ENCODE results near the gene AKAP13.

Gene AKAP13

DNA sequence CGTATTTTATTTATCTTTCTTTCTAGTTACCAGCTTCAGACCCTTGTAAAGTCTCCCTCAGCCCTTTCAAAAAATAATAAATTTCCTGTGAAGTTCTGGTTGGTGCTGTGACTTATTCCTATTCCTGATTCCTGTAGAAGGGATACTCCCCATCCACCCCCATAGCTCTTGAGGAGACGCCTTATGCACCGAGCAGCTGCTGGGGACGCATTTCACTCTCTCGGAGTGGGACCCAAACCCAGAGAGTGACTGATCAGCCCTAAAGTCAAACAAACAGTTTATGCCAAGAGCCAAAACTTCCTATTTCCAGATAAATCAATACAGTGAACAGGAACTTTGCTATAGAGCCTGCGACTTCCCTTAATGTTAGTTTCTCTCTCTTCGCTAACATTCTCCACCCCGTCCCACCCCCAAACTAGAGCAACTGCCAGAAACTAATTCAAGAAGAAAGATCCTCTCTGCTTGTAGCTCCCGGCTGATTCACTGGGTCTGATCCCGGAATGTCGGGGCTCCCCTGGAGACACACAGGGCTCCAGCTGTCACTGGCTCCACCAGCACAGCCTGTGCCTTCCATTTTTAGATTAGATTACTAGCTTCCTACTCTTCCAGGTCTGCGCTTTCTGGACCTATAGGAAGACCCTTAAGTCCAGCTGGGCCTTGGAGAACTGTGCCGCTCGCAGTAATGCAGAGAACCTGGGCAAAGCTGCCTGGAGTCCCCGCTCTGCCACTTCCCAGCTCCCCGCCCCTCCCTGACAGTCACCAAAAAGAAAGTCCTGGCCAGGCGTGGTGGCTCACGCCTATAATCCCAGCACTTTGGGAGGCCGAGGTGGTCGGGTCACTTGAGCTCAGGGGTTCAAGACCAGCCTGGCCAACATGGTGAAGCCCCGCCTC lies 369.1 kb downstream of the AKAP13 start:
- DNase-seq: no peak

DNA sequence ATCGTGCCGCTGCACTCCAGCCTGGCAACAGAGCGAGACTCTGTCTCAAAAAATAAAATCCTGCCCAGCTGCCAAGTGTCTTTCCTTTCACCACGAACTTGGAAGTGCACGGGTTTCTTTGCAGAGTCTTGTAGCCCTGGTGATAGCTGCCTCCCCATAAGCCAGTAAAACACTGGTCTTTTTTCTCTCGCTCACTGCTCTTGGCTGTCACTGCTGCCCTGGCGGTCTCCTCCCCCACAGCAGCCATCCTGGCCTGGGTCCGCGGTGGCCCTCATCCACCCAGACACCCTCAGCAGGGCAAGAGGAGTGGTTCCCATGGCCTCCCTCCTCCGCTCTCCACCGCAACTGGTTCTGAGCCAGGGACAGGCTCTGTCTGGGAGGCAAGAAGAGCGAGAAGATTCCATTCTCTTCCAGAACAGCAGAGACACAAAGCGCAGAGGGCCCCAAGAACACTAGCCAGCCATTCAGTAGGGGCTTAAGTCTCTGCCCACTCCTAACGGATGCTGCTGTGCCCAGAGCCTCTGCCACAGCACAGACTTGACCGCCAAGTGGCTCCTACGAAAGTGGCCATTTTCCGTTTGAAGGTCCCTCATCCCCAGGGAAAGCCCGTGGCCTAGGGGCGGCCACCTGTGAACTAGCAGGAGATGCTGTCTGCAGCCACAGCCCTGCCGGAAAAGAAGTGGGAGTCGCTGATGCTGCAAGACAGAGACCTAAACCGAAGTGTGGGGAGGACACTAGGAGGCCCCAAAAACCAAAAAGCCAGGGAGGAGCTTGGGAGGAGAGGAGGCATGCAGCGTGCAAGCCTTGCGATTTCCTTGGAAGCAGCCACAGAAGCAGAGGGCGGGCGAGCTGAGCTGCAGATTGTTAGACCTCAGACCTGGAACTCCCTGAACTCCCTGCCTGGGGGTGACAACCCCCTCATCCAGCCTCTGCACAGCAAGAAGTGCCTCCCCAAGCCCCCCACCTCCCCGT lies 370.2 kb downstream of the AKAP13 start:
- DNase-seq: no peak

DNA sequence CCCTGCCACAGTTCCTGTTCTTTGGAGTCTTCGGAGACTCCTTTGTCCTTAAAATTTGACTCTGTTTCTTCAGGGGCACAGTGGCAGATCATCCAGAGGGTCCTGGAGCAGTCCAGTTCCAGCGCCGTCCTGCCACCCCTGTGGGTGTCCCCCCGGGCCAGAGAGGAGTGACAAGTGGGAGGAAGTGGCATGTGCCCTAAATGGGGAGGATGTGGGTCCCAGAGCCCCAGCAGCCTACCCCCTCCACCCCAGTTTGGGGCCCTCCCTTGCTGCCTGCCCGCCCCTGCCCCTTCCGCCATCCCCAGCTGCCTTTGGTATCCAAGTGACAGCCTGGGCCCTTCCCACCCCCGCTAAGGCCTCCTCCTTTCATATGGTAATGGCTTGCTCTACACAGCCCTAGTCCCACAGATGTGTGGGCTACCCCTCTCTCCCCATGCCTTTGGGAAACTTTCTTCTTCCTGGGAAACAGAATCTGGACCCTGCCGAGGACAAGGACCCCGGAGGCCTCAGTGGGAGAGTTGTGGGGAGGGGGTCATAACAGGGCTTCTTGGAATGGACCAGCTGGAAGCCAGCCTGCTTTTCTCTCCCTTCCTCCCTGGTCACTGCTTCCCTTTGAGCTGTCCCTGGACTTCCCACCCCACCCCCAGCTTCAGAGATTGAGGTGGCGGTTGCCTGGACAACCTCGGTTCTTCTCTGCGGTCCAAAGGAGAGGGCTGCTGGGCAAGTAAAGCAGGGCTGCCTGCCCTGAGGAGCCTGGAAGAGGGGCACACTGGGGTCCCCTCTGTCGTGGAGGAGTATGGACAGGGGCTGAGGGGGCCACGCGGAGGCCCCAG lies 371.1 kb downstream of the AKAP13 start:
- DNase-seq: no peak

DNA sequence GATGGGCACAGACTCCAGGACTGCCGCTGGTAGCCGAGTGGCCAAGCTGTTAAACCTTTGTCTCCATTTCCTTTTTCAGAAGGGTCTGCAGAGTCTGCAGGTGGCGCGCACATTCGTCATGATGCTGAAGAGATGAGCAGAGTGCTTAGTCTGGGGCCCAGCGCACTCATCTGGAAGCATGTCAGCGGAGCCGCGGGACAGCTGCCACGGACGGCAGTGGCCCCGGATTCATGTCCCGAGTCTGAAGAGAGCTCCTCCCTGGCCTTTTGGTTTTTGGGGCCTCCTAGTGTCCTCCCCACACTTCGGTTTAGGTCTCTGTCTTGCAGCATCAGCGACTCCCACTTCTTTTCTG lies 371.7 kb downstream of the AKAP13 start:
- no peak for DNase-seq

DNA sequence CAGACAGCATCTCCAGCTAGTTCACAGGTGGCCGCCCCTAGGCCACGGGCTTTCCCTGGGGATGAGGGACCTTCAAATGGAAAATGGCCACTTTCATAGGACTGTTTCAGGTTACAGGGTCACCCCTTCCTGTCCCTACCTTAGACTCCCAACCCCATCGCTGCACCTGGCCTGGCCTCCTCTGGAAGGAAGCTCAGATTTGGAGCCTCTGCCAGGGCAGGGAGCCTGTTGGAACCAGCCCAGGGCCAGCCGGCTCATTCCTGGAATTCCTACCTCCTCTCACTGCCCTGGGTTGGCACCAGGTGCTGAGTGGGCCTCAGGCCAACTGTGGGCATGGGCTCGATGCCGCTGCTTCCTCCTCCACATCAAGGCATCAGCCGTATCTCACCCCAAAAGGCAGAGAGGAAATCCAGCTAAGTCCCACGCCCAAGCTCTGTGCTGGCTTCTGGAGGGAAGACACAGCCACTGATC lies 372.1 kb downstream of the AKAP13 start:
- no peak for DNase-seq

DNA sequence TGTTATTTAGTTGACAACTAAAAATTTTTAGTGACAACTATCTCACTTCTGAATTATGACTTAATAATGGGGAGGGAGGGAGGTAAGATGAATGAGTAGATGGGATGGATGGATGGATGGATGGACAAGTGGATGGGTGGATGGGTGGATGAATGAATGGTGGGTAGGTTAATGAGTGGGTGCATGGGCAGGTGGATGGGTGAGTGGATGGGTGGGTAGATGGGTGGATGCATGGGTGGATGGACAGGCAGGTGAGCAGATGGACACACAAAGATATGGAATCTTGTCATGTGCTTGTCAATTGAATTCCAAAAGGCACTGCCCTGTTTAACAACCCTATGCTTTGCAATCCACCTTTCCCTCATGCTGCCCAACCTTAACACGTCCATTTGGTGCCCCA lies 372.9 kb downstream of the AKAP13 start:
- DNase-seq: no peak

DNA sequence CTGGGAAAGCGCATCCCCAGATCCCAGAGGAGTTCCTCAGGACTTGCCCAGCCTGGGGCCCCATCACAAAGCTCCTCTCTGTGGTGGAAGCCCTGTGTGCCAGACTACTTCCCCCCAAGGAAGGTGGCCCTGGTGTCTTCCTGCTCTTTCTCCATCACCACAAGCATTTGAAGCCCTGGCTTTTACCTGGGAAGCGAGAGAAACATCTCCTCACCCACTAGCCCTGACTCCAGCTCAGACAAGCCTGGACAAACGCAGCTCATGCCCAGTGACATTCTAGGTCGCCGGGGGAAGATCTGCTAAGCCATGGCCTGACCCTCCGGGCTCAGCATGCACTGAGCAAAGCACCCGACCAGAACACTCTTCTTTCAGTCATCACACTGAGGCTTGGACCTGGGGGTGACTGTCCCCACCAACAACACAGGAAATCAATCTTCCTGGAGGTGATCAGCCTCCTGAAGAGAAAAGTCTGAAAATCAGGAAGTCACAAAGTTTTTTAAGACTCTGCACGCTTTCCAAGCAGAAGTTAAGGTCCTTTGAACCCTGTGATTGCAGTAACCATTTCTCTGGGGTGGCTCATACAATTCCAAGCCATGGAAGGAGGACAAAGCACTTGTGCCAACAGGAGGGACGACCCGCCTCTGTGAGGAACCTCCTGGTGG lies 373.5 kb downstream of the AKAP13 start:
- DNase-seq: no peak

DNA sequence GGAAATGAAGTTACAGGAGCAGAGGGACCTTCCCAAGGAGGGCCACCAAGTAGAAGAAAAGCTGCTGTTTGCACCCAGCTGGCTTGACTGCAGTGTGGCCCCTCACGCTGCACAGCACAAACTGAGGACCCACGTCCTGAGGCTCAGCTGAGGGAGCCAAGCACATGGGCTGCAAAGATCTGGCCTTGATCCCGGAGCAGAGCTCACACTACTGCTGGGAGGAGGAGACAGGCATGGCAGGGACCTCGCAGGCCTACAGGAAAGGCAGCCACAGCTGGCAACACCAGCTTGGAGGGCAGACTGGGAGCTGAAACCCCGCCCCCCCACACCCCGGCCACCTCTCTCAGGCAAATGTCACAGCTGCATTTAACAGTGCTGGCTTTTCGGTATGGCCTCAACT lies 374.6 kb downstream of the AKAP13 start:
- no peak for DNase-seq

DNA sequence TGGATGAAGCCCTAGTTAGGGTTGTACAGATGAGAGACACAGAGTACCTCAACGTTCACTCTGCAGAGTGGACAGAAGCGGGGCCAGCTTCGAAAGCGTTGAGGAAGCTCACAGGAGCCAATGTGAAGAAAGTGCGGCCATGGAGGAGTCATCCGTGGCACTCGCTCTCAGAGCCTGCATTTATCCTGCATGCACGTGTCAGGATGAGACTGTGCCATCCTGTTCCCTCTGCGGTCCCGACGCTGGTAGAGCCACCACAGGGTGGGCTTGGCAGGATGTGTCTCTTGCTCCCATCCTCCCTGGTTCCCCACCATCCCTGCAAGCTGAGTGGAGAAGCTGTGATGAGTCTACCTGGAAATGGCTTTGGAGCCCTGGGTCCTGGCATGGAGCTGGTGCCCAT lies 375.1 kb downstream of the AKAP13 start:
- no peak for DNase-seq

DNA sequence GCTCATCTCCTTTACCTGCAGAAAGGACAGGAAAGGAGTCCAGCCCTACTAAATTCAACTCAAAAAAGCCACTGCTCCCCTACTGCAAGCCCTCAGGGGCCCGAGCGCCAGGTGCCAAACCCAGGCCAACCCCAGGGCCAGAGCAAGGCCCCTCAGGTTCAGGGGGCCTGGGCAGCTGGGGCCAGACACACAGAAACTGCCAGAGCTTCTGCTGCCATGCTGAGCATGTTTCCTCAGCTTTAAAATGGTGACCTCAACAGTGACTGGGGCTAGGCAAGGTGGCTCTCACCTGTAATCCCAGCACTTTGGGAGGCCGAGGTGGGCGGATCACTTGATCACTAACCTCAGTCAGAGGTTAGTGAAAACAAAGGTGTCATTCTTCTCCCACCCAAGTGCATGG lies 375.5 kb downstream of the AKAP13 start:
- DNase-seq: no peak

DNA sequence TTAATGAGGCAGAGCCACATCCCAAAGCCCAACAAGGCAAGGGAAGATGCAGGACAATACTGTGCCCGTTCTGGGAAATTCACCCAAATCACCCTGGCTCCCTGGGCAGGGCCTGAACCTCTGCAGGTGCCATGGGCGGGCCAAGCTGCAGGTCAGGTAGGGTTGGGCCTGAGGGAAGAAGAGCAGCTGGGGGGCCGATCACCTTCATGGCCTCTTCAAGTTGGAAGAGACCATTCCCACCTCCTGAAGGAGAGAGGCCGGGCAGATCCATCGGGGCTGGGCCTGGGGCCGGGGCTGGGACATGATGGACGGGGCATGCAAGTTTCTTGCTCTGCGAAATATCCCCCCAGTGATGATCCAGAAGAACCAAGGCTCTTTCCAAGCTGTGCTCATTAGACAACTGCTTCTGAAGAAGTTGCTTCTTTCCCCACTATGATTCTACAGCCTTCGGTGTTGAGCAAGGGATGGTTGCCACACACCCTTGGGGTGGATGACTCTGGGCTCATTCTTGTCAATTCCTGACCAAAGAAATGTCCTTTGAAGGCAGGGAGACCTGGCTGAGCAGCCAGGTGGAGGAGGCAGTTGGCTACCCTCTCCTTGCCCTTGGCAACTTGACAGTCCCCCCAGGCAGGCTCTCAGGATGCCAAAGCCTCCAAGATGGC lies 376.1 kb downstream of the AKAP13 start:
- no peak for DNase-seq

DNA sequence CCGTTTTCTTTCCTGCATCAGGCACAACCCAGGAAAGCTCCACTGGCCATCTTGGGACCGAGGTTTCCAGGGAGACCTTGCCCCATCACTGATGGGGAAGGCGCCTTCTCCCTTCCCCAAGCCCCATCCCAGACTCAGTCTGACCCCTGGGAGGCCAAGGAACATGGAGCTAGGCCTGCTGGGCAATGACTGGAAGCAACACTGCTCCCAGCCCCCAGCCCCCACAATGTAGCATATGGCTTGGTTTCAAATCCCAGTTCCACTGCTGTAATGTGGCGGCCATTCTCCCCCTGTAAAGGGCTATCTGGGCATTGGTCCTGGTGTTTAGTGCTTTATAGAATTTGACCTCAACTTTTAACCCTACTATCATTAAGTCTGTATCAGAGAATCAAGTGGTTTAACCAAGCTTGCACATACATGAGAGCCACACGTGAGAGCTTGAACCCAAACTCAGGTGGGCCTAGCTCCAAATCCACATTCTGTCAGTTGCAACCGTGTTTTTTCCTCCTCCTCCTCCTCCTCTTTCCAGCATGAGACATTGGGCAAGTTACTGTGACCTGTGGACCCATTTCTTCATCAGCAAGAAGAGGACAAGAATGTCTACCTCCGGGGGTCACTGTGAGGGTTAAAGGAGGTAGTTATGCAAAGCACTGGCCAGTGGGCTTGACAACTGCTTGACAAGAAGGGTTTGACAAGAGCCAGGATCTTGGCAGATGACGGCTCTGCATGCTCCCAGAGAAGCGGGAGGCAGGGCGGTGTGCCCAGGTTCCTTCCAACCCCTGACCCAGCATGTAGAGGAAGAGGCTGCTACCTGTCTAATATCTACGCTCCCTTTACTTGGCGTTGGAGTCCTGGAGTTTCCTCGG lies 376.9 kb downstream of the AKAP13 start:
- DNase-seq: no peak

DNA sequence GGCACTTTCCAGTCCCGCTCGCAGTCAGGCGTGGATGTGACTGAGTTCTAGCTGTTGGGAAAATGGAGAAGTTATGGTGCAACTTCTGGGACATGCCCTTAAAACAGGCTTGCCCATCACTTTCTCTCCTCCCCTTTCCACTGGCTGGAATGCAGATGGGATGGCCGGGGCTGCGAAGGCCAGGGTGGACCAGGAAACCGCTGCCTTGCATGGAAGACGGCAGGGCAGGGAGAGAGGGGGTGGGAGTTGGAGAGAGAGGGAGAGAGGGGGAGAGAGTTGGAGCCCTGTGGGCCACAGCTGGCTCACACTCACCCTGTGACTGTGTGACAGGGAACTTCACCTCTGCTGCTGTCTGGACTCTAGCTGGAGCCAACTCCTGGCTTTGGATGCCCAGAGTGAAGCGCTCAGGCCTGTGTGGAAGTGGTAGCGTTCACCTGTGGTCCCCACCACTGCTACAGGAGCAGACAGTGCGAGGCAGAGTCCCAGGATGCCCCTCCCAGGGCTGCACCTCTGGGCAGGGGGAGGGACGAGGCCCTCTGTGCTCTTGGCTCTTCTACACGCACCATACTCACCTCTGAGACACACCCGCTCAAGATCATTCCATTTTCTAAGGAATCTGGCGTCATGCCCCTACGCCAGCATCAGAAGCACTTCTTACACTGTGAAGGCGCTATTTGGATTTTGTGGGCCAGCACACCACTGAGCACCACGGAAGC lies 377.7 kb downstream of the AKAP13 start:
- no peak for DNase-seq

DNA sequence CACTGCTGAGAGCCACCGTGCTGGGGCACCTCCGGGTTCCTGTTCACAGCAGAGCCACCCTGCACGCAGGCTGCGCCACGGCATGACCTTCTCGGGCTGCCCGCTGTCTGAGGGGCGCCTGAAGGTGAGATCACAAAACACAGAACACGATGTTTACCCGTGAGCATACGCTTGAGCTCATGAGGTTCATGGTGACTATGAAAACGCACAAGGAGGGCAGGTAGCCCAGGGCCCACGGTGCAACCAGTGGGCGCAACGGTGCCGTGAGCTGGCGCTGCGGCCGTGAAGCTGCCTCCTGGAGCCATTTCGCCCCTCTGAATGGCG lies 378.2 kb downstream of the AKAP13 start:
- DNase-seq: no peak

DNA sequence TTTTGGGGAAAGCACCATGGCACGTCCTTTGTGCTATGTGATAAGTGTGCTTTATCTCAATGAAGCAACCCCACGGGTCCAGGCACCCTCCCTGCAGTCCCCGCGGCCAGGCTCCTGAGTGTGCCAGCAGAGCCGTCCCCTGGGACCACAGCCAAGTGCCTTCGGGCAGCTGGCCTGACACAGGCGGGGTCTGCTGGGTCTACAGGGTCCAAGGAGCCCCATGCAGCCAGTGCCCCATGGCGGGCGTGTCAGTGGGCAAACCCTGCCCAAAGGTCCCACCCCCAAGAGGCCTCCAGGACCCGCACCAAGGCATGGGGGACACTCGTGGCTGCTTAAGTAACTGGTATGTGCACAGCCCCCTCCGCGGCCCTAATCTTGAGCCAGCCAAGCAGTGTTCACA lies 379.0 kb downstream of the AKAP13 start:
- no peak for DNase-seq

DNA sequence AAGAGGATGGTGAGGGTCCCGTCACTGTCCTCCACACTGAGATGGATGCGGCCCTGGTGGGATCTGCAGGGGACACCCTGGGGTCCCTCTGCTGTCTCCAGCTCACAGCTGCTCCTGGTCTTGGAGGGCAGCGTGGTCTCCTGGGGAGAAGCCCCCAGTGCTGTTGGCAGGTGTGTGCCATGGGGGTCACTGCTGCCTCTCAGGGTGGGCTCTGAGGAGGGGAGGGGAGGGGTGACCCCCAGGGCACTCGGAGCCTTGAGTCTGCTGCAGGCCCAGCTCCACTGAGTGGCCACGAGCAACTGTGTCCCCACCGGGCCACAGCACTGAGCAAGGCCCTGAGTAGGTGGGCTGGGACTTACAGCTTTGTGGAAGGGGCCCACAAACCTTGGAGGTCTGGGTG lies 379.6 kb downstream of the AKAP13 start:
- DNase-seq: no peak

DNA sequence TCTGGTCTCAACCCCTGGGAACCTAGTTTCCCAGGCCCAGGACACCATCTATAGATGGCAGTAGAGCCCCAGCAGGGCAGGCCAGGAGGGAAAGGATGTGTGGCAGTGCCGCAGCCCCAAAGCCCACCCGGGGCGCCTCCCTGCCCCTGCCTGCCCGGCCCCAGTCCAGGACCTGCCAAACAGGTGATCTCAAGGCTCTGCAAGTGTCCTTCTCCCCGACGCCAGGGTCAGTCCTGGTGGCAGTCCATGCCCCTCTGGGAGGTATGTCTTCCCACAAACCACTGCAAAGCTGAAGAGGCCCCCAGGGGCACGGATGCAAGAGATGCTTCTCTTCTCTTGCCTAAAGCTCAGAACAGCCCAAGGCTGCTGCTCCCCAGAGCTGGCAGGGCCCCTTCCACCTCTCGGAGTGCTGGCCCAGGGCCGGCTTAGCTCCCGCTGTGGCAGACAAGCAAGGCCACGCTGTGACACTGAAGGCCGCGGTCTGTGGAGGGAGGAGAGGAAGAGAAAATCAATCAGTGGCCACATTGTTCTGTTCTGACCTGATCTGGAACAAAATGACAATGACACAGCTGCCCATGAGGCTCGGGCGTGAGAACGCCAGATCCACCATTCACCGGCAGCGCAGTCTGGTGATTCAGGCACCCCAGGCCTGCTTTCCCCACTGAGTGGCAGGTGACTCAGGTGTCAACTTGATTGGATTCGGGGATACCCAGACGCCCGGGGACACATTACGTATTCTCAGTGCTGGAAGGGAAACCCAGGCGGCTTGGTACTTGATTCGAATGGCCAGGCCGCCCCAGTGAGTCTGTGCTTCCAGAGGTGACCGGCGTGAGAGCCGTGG lies 380.3 kb downstream of the AKAP13 start:
- no peak for DNase-seq

DNA sequence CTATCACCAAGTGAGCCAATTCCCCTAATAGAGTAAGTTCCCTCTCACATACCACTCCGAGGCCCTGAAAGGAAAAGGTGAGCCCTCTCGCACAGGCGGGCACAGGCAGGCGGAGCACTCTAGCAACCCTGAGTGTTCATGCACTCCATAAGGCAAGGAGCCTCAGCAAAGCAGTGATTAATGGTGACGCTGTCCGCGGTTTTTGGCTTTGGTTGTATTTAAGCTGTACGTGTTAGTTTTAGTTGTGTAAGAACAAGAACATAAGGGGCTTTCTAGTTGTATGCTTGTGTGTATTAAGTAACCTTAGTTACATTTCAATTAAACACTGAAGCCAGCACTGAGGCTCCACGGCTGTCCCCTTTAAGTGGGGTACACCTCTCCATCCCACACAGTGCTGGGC lies 381.2 kb downstream of the AKAP13 start:
- DNase-seq: no peak

DNA sequence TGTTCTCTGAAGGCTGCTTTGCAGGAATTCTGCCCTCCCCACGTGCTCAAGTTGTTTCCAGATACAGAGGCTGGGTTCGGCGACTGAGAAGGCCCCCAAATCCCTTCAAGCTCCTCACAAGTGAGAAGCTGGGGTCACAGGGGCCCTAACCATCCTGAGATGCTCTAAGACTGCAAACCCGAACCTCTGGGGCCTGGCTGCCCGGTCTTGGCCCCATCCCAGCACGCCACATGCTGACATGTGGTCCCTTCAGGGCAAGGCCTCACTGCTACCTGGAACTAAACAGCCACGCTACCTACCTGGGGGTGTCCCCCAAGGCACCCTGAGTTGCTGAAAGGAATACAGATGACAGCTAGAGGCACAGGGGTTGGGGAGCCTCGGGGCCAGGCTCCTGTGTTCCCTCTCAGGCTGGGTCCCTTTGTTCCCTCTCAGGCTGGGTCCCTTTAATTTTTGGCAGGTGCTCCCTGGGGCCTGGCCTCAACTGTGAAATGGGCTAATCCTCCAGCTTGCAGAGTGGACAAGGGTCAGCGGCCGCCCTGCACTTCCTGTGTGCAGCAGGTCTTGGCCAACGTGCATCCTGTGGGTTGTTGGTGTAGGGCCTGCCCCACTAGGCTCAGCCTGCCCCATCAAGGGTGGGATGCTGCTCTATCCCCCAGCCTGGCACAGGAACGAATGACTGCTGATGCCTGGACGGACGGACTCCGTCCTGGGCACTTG lies 381.8 kb downstream of the AKAP13 start:
- DNase-seq: no peak

Measured in activated naive CD4-positive, alpha-beta T cell treated with Interleukin-2 at 50 U/mL for 16 hours (primary cell).